Measurements from ENCODE around the gene CTSF. TPM values are rescaled to one million over a fixed set of nuclear protein-coding genes. Genes with fewer than 3 reads are reported as not detected.
"Not testable (repeated sequence)": the region's sequence is repeated elsewhere in the genome, so short reads cannot be mapped to it uniquely, and the experiment has no call there.

The CTSF gene
- total RNA-seq, 1 donor from 2014 or later: 85.7 TPM

DNA sequence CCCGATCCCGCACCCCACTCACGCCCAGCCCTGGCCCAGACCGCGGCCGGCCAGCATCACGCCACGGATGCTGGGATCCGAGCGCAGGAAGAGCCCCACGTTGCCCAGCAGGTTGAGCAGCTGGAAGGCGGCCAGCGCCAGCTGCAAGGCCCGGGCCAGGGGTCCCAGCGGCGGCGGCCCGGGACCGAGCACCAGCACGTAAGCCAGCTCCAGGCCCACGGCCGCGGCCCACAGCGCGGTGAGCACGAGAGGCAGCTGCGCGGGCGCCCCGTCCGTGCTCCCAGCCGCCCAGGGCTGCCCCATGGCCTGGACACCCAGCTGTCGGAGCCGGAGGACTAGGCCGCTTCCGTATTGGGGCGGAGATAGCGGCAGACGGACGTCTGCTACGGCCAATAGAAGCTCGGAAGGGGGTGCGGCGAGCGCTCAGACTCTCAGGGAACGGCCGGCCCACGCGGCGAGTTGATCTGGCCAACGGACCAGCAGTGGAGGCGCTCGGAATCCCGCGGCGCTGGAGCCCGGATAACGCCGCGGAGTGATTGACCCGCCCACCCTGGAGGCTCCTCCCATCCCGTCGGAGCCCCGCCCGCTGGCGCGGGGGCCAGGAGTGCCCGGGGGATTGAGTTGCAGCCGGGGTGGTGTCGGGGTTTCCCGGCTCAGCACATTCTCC, 22.6 kb downstream of the CTSF start, which contains the start of gene ZDHHC24:
Gene ZDHHC24, minus strand, starts transcription at position 348 of the 667 bp plus-strand sequence. Its CDS starts 45 bp downstream, at position 303.
- intact Hi-C loops (cut with DNase I): no loop called here
- Histone ChIP-seq H3K9me3 (no peaks in the 10 kb centered on the region), H3K27ac (peak within 1 kb of the TSS; percentile 57), H3K4me1 (peaks cover 42% of the 10 kb centered on the region), H3K4me3 (peak within 1 kb of the TSS; percentile 80 to 88), H3K27me3 (no peaks in the 10 kb centered on the region), H3K36me3 (peaks cover 0 to 9% of the 10 kb centered on the region in 2 donors)
- TF ChIP-seq, protein P1, sequence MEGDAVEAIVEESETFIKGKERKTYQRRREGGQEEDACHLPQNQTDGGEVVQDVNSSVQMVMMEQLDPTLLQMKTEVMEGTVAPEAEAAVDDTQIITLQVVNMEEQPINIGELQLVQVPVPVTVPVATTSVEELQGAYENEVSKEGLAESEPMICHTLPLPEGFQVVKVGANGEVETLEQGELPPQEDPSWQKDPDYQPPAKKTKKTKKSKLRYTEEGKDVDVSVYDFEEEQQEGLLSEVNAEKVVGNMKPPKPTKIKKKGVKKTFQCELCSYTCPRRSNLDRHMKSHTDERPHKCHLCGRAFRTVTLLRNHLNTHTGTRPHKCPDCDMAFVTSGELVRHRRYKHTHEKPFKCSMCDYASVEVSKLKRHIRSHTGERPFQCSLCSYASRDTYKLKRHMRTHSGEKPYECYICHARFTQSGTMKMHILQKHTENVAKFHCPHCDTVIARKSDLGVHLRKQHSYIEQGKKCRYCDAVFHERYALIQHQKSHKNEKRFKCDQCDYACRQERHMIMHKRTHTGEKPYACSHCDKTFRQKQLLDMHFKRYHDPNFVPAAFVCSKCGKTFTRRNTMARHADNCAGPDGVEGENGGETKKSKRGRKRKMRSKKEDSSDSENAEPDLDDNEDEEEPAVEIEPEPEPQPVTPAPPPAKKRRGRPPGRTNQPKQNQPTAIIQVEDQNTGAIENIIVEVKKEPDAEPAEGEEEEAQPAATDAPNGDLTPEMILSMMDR (IDR thresholded peaks at IDR 0.05): peak in 1 of 3 experiments; percentile 4
- TF ChIP-seq POLR2AphosphoS5 (IDR thresholded peaks at IDR 0.05; ENCODE audit: insufficient read depth in 1 of 2, low read depth in 1 of 2): peak; percentile 77 to 80
- TF ChIP-seq POLR2A (IDR thresholded peaks at IDR 0.05): no peak
- peak in 1 of 2 donors; percentile 94 for DNase-seq (ENCODE audit: extremely low spot score in 2 of 2)

DNA sequence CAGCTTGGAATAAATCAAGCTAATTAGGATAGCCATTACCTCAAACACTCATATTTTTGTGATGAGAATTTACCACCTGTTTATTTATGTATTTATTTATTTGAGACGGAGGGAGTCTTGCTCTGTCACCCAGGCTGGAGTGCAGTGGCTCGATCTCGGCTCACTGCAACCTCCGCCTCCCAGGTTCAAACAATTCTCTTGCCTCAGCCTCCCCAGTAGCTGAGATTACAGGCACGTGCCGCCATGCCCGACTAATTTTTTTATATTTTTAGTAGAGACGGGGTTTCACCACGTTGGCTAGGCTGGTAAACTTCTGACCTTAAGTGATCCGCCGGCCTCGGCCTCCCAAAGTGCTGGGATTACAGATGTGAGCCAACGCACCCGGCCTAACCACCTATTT, 23.5 kb downstream of the CTSF start:
- intact Hi-C loops (cut with DNase I); H3K9me3 ChIP-seq; H3K36me3 ChIP-seq; H3K27me3 ChIP-seq; DNase-seq (ENCODE audit: extremely low spot score in 2 of 2): not testable (repeated sequence)
- peaks cover 42% of the 10 kb centered on the region for H3K4me1 ChIP-seq
- peak overlapping the region; percentile 80 to 88 for H3K4me3 ChIP-seq
- peak overlapping the region; percentile 22 for H3K27ac ChIP-seq

DNA sequence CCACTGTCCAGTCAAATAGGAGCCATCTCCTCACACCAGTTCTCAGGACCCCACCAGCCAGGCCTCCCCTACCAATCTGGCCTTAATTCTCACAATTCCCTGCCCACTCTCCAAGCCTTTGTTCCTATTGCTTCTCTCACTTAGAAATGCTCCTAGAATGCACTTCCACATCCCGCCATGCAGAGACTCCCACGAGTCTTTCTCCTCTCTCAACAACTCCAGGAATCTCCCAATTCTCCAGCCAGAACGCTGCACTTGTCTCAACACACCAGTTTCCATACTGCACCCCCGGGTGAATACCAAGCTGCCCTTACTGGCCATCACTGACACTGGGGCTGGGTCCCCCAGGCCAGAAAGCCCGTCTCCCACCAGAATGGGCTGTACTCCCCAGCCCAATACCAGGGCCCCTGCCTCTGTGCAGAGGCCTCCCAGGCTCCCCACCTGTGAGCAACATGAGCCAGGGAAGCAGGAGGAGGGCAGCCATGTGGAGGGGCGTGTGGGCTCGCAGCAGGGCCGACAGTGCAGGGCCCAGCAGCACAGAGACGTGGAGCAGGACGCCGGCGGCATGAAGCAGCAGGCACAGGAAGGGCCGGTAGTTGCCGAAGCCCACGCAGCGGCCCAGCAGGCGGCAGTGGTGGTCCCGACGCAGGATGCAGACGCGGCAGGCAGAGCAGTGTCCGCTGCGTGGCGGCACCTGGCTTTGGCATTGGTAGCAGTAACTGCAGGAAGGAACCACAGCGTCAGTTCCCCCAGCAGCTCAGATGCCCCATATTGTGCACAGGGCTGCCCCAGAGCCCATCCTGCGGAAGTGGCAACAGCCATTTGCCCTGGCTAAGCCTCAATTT, 24.9 kb downstream of the CTSF start:
- Histone ChIP-seq H3K4me1 (peaks cover 42% of the 10 kb centered on the region), H3K27me3 (no peaks in the 10 kb centered on the region), H3K9me3 (no peaks in the 10 kb centered on the region), H3K36me3 (peaks cover 0 to 23% of the 10 kb centered on the region in 2 donors), H3K27ac (no peak overlapping the region), H3K4me3 (peak overlapping the region in 1 of 2 donors; percentile 12)
- intact Hi-C loops (cut with DNase I): no loop called here
- no peak for TF ChIP-seq POLR2AphosphoS5 (IDR thresholded peaks at IDR 0.05; ENCODE audit: insufficient read depth in 1 of 2, low read depth in 1 of 2)
- no peak for TF ChIP-seq POLR2A (IDR thresholded peaks at IDR 0.05)
- TF ChIP-seq, protein P1 (IDR thresholded peaks at IDR 0.05): peak in 1 of 3 experiments; percentile 22
- DNase-seq (ENCODE audit: extremely low spot score in 2 of 2): no peak

DNA sequence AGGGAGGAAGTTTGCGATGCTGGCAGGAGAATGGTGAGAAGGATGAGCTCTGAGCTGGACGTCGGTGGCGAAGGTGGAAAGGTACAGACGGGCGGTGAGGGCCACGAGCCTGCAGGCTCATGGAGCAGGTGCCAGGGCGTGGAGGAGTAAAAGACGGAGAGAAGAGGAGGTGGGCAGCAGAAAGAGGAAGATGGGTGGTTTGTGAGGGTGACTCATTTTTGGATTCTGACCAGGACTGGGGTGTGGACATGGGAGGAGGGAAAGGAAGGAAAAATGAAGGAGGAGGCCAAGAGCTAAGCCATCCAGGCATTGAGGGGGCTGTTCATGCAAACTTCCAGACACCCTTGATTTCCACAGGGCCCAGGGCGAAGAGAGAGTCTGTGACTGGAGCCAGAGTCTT, 26.0 kb downstream of the CTSF start:
- DNase-seq (ENCODE audit: extremely low spot score in 2 of 2): no peak
- H3K9me3 ChIP-seq: no peaks in the 10 kb centered on the region
- peaks cover 42% of the 10 kb centered on the region for H3K4me1 ChIP-seq
- no peak overlapping the region for H3K27ac ChIP-seq
- no peak overlapping the region for H3K4me3 ChIP-seq
- H3K27me3 ChIP-seq: no peaks in the 10 kb centered on the region
- H3K36me3 ChIP-seq: peaks cover 0 to 24% of the 10 kb centered on the region in 2 donors
- TF ChIP-seq, protein P1 (IDR thresholded peaks at IDR 0.05): no peak
- no peak for TF ChIP-seq POLR2A (IDR thresholded peaks at IDR 0.05)
- no peak for TF ChIP-seq POLR2AphosphoS5 (IDR thresholded peaks at IDR 0.05; ENCODE audit: insufficient read depth in 1 of 2, low read depth in 1 of 2)
- intact Hi-C loops (cut with DNase I): no loop called here

DNA sequence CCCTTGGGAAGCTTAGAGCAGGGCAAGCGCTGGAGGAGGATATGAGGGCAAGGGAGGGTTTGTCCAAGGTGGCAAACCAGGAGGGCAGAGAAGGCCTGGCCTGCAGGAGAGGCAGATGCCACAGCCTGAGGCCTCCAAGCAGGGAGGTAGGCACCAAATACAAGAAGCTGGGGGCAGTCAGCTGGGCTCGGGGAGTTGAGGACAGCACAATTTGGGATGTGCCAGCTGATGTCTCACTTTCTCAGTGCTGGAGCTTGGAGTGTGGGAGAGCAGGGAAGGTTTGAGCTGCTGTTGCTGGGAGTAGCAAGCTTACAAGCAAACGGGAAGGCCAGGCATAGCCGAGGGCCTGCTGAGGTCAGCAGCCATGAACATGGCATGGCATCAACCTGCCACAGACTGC, 26.5 kb downstream of the CTSF start:
- H3K27ac ChIP-seq: no peak overlapping the region
- intact Hi-C loops (cut with DNase I): no loop called here
- no peak for DNase-seq (ENCODE audit: extremely low spot score in 2 of 2)
- no peaks in the 10 kb centered on the region for H3K27me3 ChIP-seq
- H3K9me3 ChIP-seq: no peaks in the 10 kb centered on the region
- H3K4me3 ChIP-seq: no peak overlapping the region
- H3K4me1 ChIP-seq: peaks cover 39% of the 10 kb centered on the region
- TF ChIP-seq POLR2AphosphoS5 (IDR thresholded peaks at IDR 0.05; ENCODE audit: insufficient read depth in 1 of 2, low read depth in 1 of 2): no peak
- TF ChIP-seq POLR2A (IDR thresholded peaks at IDR 0.05): no peak
- TF ChIP-seq, protein P1 (IDR thresholded peaks at IDR 0.05): no peak
- peaks cover 0 to 24% of the 10 kb centered on the region in 2 donors for H3K36me3 ChIP-seq

DNA sequence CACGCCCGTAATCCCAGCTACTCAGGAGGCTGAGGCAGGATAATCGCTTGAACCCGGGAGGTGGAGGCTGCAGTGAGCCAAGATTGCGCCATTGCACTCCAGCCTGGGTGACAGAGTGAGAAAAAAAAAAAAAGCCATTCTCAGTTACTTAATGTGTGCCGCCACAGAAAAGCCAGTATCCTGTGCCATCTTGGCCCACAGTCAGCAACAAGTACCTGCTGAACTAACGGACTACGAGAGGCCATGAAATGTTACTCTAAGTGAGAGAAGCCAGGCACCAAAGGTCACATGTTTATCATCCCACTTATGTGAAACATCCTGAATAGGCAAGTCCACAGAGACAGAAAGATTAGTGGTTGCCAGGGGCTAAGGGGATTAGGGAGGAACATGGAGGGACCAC, 27.8 kb downstream of the CTSF start:
- H3K36me3 ChIP-seq: peaks cover 0 to 24% of the 10 kb centered on the region in 2 donors

More for the DNA sequence above, 27.8 kb downstream of the CTSF start:
- intact Hi-C loops (cut with DNase I); H3K4me3 ChIP-seq; H3K27ac ChIP-seq; H3K27me3 ChIP-seq; DNase-seq (ENCODE audit: extremely low spot score in 2 of 2); H3K9me3 ChIP-seq: not testable (repeated sequence)
- H3K4me1 ChIP-seq: peaks cover 32% of the 10 kb centered on the region
